ENCODE data around the gene BLOC1S3.

The BLOC1S3 gene

GRCh38 chr19:45151821-45152503 lies 26.6 kb upstream of the BLOC1S3 start:
- Histone ChIP-seq H3K9me3 (ENCODE audit: insufficient read depth, low read length) (no peaks in the 10 kb centered on the region), H3K36me3 (ENCODE audit: low read length) (no peaks in the 10 kb centered on the region), H3K27ac (ENCODE audit: low read depth, low read length) (no peak overlapping the region), H3K4me2 (ENCODE audit: low read depth, low read length, poor library complexity, severe bottlenecking) (no peak overlapping the region), H4K20me1 (ENCODE audit: low read depth, low read length) (no peaks in the 10 kb centered on the region), H3F3A (ENCODE audit: insufficient read depth) (no peaks in the 10 kb centered on the region), H3K4me3 (ENCODE audit: insufficient read depth, low read length, poor library complexity, severe bottlenecking) (no peak overlapping the region), H3K27me3 (ENCODE audit: low read length) (no peaks in the 10 kb centered on the region), H3K9me2 (replicated peaks; ENCODE audit: insufficient read depth, low read length) (no peaks in the 10 kb centered on the region), H2AFZ (ENCODE audit: low read depth, low read length, severe bottlenecking) (no peak overlapping the region), H3K9ac (ENCODE audit: low read length) (no peak overlapping the region), H3K79me2 (ENCODE audit: insufficient read depth, low read length) (no peaks in the 10 kb centered on the region)
- no peak for TF ChIP-seq EZH2phosphoT487 (conservative IDR thresholded peaks at IDR 0.05; ENCODE audit: low read length)
- no peak for TF ChIP-seq CTCF (IDR thresholded peaks at IDR 0.05; ENCODE audit: insufficient read depth, low read length, poor library complexity, severe bottlenecking)

GRCh38 chr19:45152504-45153338 lies 25.9 kb upstream of the BLOC1S3 start:
- Histone ChIP-seq H3K9me2 (replicated peaks; ENCODE audit: insufficient read depth, low read length) (no peaks in the 10 kb centered on the region), H3K4me3 (ENCODE audit: insufficient read depth, low read length, poor library complexity, severe bottlenecking) (no peak overlapping the region), H3K79me2 (ENCODE audit: insufficient read depth, low read length) (no peaks in the 10 kb centered on the region), H3K36me3 (ENCODE audit: low read length) (no peaks in the 10 kb centered on the region), H3K4me2 (ENCODE audit: low read depth, low read length, poor library complexity, severe bottlenecking) (no peak overlapping the region), H4K20me1 (ENCODE audit: low read depth, low read length) (no peaks in the 10 kb centered on the region), H3K27ac (ENCODE audit: low read depth, low read length) (no peak overlapping the region), H3K9ac (ENCODE audit: low read length) (no peak overlapping the region), H3F3A (ENCODE audit: insufficient read depth) (no peaks in the 10 kb centered on the region), H3K9me3 (ENCODE audit: insufficient read depth, low read length) (no peaks in the 10 kb centered on the region), H3K27me3 (ENCODE audit: low read length) (no peaks in the 10 kb centered on the region), H2AFZ (ENCODE audit: low read depth, low read length, severe bottlenecking) (no peak overlapping the region)
- TF ChIP-seq EZH2phosphoT487 (conservative IDR thresholded peaks at IDR 0.05; ENCODE audit: low read length) (no peak), CTCF (IDR thresholded peaks at IDR 0.05; ENCODE audit: insufficient read depth, low read length, poor library complexity, severe bottlenecking) (no peak)

- H3K36me3 ChIP-seq (ENCODE audit: low read length) = no peaks in the 10 kb centered on the region
- no peaks in the 10 kb centered on the region for H3K9me3 ChIP-seq (ENCODE audit: insufficient read depth, low read length)
- H3K4me2 ChIP-seq (ENCODE audit: low read depth, low read length, poor library complexity, severe bottlenecking) = no peak overlapping the region
- TF ChIP-seq CTCF (IDR thresholded peaks at IDR 0.05; ENCODE audit: insufficient read depth, low read length, poor library complexity, severe bottlenecking) (no peak), EZH2phosphoT487 (conservative IDR thresholded peaks at IDR 0.05; ENCODE audit: low read length) (no peak)
- no peaks in the 10 kb centered on the region for H4K20me1 ChIP-seq (ENCODE audit: low read depth, low read length)
- no peaks in the 10 kb centered on the region for H3K79me2 ChIP-seq (ENCODE audit: insufficient read depth, low read length)
- H3K4me3 ChIP-seq (ENCODE audit: insufficient read depth, low read length, poor library complexity, severe bottlenecking) = no peak overlapping the region
- no peak overlapping the region for H3K27ac ChIP-seq (ENCODE audit: low read depth, low read length)
- H3K9me2 ChIP-seq (replicated peaks; ENCODE audit: insufficient read depth, low read length) = no peaks in the 10 kb centered on the region
- H2AFZ ChIP-seq (ENCODE audit: low read depth, low read length, severe bottlenecking) = no peak overlapping the region
- H3F3A ChIP-seq (ENCODE audit: insufficient read depth) = no peaks in the 10 kb centered on the region
- H3K9ac ChIP-seq (ENCODE audit: low read length) = no peak overlapping the region
- no peaks in the 10 kb centered on the region for H3K27me3 ChIP-seq (ENCODE audit: low read length)
These were observed 25.1 kb upstream of the BLOC1S3 start for GRCh38 chr19:45153339-45154063.

All from SU-DHL-6 (cell line).